Uterus (tissue), 2 donors: ENCODE data around the gene DUOX2.

Experiments
- CTCF ChIP-seq, 4 experiments: fragments of 200-600 bp in 2 of 4; fragments of 450-650 bp in 2 of 4; sonication (generic) in 2 of 4; IDR thresholded peaks; one replicate each; pipeline ENCODE4 v1.5.1; 2016 to 2019; ENCODE audit warnings: antibody characterized with exemption in 4 of 4, mild to moderate bottlenecking in 2 of 4, moderate library complexity in 1 of 4
- POLR2A ChIP-seq, 2 donors: fragments of 450-650 bp; IDR thresholded peaks; one replicate each; pipeline ENCODE4 v1.6.1; 2016; ENCODE audit warnings: antibody characterized with exemption in 2 of 2, mild to moderate bottlenecking in 1 of 2, moderate library complexity in 1 of 2

GRCh38 chr15:45123397-45123796 lies 9.4 kb upstream of the DUOX2 start:
- TF ChIP-seq POLR2A (IDR thresholded peaks at IDR 0.05) (no peak), CTCF (IDR thresholded peaks at IDR 0.05) (no peak)
